Stimulated activated CD8-positive, alpha-beta memory T cell treated with anti-CD3 and anti-CD28 coated beads, Interleukin-12 subunit alpha, Interleukin-12 subunit beta, amount 100 ng/mL, for 1 hour (primary cell): ENCODE results near the gene CD22.
"Not testable (repeated sequence)": the region's sequence is repeated elsewhere in the genome, so short reads cannot be mapped to it uniquely, and the experiment has no call there.

ENCODE experiments used
- DNase-seq: peaks from one replicate; pipeline ENCODE4 v3.0.0-alpha.2; 2020; ENCODE audit warnings: low read depth

CD22 gene

DNA sequence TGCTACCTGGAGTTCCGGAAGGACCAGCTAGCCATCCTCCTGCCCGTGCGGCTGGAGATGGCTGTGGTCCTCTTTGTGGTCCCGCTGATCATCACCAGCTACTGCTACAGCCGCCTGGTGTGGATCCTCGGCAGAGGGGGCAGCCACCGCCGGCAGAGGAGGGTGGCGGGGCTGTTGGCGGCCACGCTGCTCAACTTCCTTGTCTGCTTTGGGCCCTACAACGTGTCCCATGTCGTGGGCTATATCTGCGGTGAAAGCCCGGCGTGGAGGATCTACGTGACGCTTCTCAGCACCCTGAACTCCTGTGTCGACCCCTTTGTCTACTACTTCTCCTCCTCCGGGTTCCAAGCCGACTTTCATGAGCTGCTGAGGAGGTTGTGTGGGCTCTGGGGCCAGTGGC, 30.4 kb downstream of the CD22 start:
- DNase-seq: not testable (repeated sequence)

DNA sequence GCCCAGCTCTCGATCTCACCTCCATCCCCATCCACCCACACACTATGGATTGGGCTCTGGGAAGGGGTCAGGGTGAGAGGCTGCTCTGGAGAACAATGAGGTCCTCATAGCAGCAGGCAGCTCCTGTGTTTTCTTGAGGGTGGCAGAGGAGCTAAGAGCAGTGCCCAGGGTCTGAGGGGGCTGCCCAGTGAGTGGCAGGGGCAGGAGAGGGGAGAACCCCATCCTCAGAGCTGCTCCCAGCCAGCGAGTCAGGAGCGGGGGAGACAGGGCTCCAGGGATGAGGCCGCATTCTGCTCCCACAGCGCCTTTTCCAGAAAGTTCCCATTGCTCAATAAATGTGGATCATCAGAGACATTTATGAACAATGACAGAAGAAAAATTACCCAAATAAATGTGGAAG, 31.1 kb downstream of the CD22 start:
- DNase-seq: not testable (repeated sequence)

DNA sequence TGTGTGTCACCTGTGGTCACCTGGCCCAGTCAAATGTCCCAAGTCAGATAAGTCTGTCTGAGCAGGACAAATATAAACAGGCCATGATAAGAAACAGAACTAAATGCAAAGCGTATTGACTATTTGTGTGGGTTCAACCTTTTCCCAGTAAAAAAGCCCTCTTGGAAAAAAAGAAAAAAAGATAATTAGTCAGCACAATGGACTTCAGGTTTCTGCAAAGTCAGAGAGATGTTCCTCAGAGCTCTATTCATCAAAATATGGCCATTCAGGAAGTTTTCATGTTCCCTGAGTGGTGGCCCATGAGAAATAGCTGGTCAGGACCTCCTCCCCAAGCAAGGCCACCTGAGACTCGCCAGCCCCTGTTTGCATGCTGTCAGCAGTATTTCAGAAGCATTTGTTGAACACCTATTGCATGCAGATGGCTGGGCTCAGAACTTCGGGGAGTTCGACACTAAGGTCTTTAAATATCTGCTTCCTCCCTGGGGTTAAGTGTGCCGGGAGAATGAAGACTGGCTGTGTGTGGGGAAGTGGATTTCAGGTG, 32.0 kb downstream of the CD22 start:
- no peak for DNase-seq

DNA sequence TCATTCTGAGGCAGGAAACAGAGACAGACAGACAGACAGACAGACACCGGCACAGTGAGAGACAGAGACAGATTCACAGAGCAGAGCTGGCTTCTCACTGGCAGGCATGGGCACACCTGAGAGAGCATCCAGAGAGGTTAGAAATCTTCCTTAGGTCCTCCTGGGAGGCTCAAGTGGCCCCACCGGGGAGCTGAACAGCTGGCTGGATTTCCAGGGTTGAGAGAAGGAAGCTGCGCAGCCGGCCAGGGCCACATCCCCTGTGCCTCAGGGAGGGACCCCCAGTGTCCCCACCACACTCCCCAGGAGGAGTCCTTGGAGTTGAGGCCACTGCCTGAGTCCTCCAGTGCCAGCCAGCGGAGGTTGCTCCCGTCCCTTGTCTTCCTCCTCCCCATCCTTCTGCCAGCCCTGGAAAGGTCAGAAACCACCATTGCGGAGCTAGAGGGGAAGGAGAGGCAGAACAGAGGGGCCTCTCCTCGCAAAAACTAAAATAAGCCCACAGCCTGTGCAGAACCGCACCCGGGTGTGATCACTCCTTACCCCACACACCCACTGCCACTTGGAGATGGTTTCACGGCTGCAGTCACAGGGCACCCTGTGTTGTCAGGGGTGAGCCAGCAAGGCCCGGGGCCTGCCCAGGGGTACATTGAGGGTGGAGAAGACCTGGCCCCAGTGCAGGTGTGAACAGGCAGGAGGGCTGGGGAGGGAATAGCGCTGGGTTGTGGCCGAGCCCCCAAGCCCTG, 33.4 kb downstream of the CD22 start:
- no peak for DNase-seq

DNA sequence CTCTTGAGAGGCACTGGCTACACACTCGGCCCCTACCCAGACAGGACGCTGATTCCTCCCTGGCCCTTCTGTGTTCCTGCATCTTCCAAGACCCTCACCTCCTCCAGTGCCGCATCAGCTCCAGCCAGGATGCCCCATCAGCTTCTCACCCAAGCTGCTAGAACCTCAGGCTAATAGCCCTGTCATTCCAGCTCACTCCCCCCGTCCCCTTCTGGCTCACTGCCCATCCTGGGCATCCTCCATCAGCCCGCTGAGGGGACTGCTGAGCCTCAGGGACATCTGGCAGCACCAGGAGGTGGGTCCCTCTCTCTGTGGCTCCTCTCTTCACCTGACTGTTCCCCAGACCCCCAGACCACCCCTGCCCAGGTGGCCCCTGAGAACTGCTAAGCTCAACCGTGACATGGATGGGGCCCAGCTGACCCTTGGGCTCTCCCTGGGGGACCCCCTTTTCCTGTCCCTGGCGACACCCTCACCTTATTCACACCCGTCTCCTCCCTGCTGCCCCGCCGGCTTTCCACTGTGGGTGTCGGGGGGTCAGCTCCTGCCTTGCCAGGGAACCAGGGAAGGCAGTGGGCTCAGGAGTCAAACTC, 34.1 kb downstream of the CD22 start:
- DNase-seq: no peak

DNA sequence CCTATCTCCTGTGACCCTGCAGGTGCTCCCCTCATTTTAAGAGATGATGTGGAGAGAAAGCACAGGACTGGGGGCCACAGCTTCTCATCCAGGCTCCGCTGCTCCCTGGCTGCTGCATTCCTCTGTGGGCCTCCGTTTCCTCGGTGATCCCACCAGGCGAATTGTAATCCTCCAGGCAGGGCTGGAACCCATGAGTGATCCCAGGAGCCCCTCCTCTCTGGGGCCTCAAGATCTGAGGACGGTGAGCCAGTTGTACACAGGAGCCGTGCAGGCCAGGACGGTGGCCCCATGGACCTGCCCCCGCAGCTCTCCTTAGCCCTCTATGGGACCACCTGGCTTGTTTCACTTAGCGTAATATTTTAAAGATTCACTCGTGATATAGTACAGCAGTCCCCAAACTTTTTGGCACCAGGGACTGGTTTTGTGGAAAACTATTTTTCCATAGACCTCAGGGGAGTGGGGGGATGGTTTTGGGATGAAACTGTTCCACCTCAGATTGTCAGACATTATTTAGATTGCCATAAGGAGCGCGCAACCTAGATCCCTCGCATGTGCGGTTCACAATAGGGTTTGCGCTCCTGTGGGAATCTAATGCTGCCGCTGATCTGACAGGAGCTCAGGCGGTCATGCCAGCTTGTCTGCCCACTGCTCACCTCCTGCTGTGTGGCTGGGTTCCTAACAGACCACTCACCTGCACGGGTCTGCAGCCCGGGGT, 34.9 kb downstream of the CD22 start:
- no peak for DNase-seq

DNA sequence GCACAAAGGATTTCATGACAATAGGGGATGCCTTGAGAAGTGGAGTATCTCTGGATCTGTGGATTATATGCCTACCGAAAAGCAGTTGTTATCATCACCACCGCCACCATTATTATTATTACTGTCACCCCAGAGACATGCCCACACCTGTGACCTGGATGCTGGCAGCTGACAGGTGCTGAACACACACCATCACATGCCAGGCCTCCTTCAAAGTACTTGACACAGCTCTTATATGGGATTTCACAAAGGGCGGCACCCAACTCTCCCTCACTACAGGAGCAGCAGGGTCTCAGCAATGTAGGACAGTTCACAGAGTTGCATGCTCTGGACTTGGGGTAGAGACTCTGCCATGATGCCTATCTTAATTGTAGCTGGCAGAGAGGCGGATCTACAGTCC, 36.3 kb downstream of the CD22 start:
- DNase-seq: no peak

DNA sequence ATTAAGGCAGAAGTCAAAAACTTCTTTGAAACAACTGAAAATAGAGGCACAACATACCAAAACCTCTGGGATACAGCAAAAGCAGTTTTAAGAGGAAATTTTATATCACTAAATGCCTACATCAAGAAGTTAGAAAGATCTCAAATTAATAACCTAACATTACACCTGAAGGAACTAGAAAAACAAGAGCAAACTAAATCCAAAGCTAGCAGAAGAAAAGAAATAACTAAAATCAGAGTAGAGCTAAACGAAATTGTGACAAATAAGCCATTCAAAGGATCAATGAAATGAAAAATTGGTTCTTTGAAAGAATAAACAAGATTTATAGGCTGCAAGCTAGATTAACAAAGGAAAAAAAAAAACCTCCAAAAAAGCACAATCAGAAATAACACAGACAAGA, 39.4 kb downstream of the CD22 start:
- no peak for DNase-seq

DNA sequence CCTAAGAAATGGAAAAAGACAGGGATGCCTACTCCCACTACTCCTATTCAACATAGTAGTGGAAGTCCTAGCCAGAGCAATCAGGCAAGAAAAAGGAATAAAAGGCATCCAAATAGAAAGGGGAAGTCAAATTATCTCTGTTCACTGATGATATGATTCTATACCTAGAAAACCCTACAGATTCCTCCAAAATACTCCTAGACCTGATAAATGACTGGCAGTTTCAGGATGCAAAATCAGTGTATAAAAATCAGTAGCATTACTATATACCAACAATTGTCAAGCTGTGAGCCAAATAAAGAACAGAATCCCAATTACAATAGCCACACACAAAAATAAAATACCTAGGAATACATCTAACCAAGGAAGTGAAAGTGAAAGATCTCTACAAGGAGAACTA, 40.5 kb downstream of the CD22 start:
- no peak for DNase-seq

DNA sequence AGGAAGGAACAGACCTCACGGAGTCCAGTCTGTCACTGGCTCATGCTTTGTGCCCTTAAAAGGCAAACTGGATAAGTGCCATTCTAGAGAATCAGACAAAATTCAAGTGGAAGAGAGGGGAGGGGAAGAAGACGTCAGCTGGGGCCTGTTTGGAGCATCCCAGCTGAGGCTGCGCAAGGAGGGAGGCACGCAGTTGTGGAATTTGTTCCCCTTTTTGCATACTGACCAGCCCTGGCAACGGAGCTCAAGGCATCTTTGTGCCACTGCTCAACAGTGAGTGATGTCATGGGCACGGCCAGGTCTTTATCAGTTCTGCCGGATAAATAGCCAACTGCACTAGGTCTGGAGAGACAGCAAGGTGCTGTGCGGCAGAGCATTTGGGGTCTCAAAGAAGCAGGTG, 41.7 kb downstream of the CD22 start, which contains the start of gene GPR42:
GPR42 (plus strand) TSS at position 347 of the 400 bp plus-strand sequence. CDS start 292 bp downstream, outside the sequence.
- DNase-seq: no peak

DNA sequence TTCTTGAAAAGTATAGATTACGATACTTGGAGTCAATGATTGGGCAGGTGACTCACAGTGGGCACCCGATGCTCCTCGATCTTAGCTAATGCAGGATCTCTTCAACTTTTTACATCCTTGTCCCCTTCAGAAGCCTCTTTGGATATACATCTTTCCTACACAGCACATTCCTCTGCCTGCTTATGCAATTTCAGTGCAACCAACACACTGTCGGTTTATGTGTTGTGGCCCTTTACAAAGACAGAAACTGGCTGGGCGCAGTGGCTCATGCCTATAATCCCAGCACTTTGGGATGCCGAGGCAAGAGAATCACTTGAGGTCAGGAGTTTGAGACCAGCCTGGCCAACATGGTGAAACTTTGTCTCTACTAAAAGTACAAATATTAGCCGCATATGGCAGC, 44.5 kb downstream of the CD22 start:
- no peak for DNase-seq

DNA sequence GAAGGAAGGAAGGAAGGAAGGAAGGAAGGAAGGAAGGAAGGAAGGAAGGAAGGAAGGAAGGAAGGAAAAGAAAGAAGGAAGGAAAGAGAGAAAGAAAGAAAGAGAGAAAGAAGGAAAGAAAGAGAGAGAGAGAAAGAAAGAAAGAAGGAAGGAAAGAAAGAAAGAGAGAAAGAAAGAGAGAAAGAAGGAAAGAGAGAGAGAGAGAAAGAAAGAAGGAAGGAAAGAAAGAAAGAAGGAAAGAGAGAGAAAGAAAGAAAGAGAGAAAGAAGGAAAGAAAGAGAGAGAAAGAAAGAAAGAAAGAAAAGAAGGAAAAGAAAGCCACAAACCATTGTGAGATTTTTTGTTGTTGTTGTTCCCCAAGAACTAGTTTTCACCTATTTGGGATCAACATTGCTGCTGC, 45.0 kb downstream of the CD22 start:
- not testable (repeated sequence) for DNase-seq

DNA sequence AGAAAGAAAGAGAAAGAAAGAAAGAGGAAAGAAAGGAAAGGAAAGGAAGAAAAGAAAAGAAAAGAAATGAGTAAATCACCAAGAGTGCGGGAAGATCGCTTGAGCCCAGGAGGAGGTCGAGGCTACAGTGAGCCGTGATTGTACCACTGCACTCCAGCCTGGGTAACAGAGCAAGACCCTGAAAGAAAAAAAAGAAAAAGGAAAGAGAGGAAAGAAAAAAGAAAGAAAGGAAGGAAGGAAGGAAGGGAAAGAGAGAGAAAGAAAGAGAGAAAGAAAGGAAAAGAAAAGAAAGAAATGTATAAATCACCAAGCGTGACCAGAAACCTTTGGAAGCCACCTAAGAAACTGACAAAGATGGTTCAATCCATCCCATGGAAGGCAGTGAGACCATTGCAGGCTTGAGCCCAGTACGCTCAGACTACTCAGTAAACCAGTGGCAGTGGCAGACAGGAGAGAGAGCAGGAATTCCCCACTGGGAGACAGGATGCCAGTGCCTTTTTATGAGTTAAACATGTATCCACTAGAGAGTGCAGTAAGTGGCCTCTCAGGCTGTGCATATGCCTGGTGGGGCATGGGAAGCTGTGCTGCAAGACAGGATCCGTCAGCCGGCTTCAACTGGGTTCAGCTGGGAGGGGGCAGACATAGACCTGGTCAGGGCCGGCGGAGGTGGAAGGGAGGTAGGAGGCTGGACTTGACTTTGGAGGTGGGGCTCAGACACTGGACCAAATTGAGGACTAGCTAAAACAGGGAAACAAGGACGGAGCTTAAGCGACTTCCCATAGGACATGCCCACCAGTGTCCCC, 46.7 kb downstream of the CD22 start:
- no peak for DNase-seq

DNA sequence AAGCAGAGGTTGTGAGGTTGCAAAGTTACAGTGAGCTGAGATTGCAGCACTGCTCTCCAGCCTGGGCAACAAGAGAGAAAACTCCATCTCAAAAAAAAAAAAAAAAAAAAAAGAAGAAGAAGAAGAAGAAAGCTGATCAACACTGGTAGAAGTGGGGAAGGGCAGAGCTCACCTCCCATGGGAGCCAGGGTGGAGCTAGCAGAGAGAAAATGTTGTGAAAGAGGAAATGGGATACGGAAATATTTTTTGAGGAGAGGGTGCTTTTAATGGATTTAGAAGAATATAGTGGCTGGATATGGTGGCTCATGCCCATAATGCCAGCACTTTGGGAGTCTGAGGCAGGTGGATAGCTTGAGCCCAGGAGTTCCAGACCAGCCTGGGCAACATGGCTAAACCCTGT, 48.7 kb downstream of the CD22 start:
- no peak for DNase-seq

DNA sequence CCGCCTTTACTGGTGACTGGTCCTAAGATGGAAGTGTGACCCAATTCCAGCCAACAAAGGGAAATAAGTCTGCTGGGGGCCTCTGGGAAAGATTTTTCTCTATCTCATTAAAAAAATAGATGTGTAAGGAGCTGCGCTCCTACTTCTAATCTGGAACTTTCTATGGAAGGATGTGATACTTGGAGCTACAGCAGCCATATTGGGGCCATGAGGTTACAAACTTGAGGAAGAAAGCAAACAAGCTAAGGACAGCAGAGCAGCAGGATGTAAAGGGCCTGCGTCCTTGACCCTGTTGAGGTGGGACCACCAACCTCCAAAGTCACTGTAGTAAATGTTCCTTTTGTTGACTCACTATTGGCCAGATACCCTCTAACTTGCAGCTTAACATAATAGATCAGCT, 49.4 kb downstream of the CD22 start:
- DNase-seq: no peak

DNA sequence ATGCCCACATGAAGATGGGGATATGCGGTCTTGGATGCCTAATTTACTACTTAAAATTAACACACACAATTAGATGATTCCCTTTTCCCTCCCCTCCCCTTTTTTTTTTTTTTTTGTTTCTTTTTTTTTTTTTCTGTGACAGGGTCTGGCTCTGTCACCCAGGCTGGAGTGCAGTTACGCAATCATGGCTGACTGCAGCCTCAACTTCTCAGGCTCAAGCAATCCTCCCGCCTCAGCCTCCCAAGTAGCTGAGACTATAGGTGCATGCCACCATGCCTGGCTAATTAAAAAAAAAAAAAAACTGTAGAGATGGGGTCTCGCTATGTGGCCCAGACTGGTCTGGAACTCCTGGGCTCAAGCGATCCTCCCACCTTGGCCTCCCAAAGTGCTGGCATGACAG, 50.6 kb downstream of the CD22 start:
- DNase-seq: not testable (repeated sequence)

DNA sequence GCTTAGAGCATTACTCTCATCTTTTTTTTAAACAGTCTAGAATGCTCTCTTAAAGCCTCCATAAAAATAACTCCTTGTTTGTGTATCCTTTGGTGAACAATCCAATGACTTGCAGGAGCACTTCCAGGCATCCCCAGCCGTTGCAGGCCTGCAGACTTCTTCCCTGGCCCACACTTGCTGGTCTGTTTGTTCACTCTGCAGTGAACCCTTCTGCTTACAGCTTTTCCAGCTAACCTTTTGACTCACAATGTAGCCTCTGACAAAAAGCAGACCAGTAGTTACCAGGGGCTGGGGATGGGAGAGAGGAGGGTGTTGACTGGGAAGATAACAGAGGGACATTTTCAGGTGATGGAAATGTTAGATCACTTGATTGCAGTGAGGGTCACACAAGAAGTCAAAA, 51.0 kb downstream of the CD22 start:
- no peak for DNase-seq

DNA sequence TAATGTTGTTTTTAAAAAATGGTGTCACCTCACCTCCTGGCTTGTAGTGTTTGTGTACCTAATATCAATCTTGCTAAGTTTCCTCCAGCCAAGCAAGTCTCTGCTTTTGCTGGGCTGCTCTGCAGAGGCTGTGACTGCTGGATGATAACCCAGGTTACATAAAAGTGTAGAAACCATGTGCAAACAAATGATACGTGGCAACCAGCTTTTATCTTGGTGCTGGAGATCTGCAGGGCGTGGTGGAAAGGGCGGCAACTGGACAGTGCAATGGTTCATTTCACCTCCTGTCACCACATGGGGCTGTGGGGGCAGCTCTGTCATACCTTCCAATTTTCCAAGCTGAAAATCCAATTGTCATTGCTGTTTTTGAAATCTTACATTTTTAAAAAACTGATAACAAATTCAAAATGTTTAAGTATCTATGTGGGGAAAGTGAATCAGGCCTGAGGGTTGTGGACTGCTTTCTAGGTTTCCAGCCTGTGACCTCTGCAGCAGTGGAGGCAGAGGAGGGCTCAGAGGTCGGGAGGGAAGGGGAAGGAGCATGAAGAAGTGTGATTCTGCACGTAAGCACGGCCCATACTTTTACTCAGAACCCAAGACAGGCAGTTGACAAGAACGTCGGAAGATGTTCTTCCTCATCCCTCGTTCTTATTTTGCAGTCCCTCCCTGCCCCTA, 51.6 kb downstream of the CD22 start:
- DNase-seq: no peak

DNA sequence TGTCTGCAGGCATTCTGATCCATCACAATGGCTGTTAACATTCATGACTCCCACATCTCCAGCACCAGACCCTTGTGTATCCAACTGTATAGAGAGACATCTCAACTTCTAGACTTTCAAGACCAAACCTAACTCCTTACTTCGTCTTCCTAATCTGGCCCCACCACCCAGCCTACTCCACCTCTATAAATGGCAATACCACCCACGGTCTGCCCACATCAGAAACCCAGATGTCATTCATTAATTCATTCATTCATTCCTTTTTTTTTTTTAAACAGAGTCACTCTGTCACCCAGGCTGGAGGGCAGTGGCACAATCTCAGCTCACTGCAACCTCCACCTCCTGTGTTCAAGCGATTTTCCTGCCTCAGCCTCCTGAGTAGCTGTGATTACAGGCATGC, 52.3 kb downstream of the CD22 start:
- DNase-seq: no peak

DNA sequence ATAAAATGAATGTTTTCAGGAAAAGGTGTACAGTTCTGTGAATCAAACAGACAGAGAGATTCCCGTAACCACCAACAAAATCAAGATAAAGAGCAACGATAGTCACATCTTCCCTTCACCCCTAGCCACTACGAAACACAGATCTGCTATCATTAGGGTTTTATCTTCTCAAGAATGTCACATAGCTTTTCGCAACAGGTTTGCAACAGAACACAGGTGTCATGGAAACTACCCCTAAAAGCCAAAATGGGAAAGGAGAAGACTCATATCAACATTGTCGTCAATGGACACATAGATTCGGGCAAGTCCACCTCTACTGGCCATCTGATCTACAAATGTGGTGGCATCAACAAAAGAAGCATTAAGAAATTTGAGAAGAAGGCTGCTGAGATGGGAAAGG, 52.9 kb downstream of the CD22 start:
- DNase-seq: no peak

DNA sequence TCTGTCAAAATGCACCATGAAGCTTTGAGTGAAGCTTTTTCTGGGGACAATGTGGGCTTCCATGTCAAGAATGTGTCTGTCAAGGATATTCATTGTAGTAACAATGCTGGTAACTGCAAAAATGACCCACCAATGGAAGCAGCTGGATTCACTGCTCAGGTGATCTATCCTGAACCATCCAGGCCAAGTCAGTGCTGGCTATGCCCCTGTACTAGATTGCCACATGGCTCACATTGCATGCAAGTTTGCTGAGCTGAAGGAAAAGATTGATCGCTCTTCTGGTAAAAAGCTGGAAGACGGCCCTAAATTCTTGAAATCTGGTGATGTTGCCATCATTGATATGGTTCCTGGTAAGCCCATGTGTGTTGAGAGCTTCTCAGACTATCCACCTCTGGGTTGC, 54.5 kb downstream of the CD22 start:
- no peak for DNase-seq
